Endothelial cell of umbilical vein (primary cell): ENCODE data around the gene ZDHHC13. TPM values are rescaled to one million over a fixed set of nuclear protein-coding genes. Genes with fewer than 3 reads are reported as not detected.

Source experiments
- BruUV-seq: library from RNA; stranded (reverse); fragments of 400-500 nt; replicated peaks from 2 replicates; lab custom pipeline; 2021; lab: Mats Ljungman, UMichigan
- CTCF ChIA-PET: fragments of 300-600, 350-600 bp; sonication (Branson Sonifier 250); formaldehyde crosslinking; loops from one replicate; lab custom pipeline; 2021; ENCODE audit warnings: antibody characterized with exemption, inconsistent platforms; lab: Charles Lee
- POLR2A ChIA-PET: fragments of 300-600, 350-600 bp; sonication (Branson Sonifier 250); formaldehyde crosslinking; loops from one replicate; lab custom pipeline; 2021; ENCODE audit warnings: antibody characterized with exemption, inconsistent platforms; lab: Charles Lee
- DNase-seq: peaks from one replicate; pipeline ENCODE4 v3.0.0-alpha.2; 2011; ENCODE audit warnings: low read depth, low spot score
- FAIRE-seq: peaks from 2 replicates; lab custom pipeline; 2011; peaks lifted over from hg19 to GRCh38; lab: Jason Lieb, UNC
- H2AFZ ChIP-seq: 2 replicates; pipeline ENCODE4 v1.6.0; 2012; ENCODE audit warnings: low read depth, low read length, control low read depth, inconsistent platforms
- H3K27ac ChIP-seq: 2 replicates; pipeline ENCODE4 v1.5.1; 2011; ENCODE audit warnings: low read depth, mild to moderate bottlenecking, control low read depth, low read length, moderate library complexity; ENCODE audit not compliant: insufficient read depth
- H3K27me3 ChIP-seq, 2 experiments: 2 replicates each; pipeline versions ENCODE4 v1.6.0 to v1.6.1; 2011; ENCODE audit warnings: low read length in 2 of 2, mixed read lengths in 1 of 2; ENCODE audit not compliant: control insufficient read depth in 2 of 2, insufficient read depth in 2 of 2
- H3K36me3 ChIP-seq, 2 experiments: 2 replicates in 1 of 2; 3 replicates in 1 of 2; pipeline ENCODE4 v1.5.1; 2011; ENCODE audit warnings: low read length in 2 of 2, mild to moderate bottlenecking in 1 of 2, moderate library complexity in 1 of 2; ENCODE audit not compliant: control insufficient read depth in 2 of 2, insufficient read depth in 2 of 2; ENCODE audit errors: extremely low read depth in 1 of 2
- H3K4me1 ChIP-seq: 3 replicates; pipeline ENCODE4 v1.5.1; 2011; ENCODE audit warnings: mild to moderate bottlenecking, low read length; ENCODE audit not compliant: control insufficient read depth, insufficient read depth; ENCODE audit errors: extremely low read depth
- H3K4me2 ChIP-seq: 2 replicates; pipeline ENCODE4 v1.6.1; 2011; ENCODE audit warnings: low read length, control low read depth, mixed read lengths; ENCODE audit not compliant: insufficient read depth
- H3K4me3 ChIP-seq, 3 experiments: fragments of 200-600 bp in 1 of 3; sonication (generic), shearing (Covaris generic) in 1 of 3; replicated peaks in 1 of 3; 2 replicates each; pipeline ENCODE4 v1.5.1; 2011 to 2016; ENCODE audit warnings: control low read depth in 3 of 3, low read length in 3 of 3, mild to moderate bottlenecking in 2 of 3, inconsistent platforms in 1 of 3, low read depth in 1 of 3, moderate library complexity in 1 of 3; ENCODE audit not compliant: insufficient read depth in 1 of 3
- H3K79me2 ChIP-seq: 2 replicates; pipeline ENCODE4 v1.6.0; 2012; ENCODE audit warnings: low read length, inconsistent platforms; ENCODE audit not compliant: control insufficient read depth, insufficient read depth
- H3K9ac ChIP-seq: replicated peaks from 2 replicates; pipeline ENCODE3; 2011; ENCODE audit warnings: low read length, control low read depth; ENCODE audit not compliant: insufficient read depth; ENCODE audit errors: extremely low read depth
- H3K9me1 ChIP-seq: replicated peaks from 3 replicates; pipeline ENCODE4 v1.6.0; 2011; ENCODE audit warnings: mild to moderate bottlenecking, low read length; ENCODE audit not compliant: control insufficient read depth, insufficient read depth; ENCODE audit errors: extremely low read depth
- H3K9me3 ChIP-seq: replicated peaks from 2 replicates; pipeline ENCODE4 v1.5.1; 2012; ENCODE audit warnings: low read length, inconsistent platforms; ENCODE audit not compliant: control insufficient read depth, insufficient read depth
- H4K20me1 ChIP-seq: replicated peaks from 2 replicates; pipeline ENCODE3; 2011; ENCODE audit warnings: mild to moderate bottlenecking, low read length; ENCODE audit not compliant: control insufficient read depth, insufficient read depth; ENCODE audit errors: extremely low read depth
- EZH2 ChIP-seq: IDR thresholded peaks from 2 replicates; pipeline ENCODE4 v1.6.1; 2012; ENCODE audit warnings: borderline replicate concordance, low read depth, mild to moderate bottlenecking, moderate library complexity, low read length, inconsistent platforms; ENCODE audit not compliant: severe bottlenecking
- FOS ChIP-seq: IDR thresholded peaks from 2 replicates; pipeline ENCODE4 v1.6.1; 2011; ENCODE audit warnings: mild to moderate bottlenecking, low read length, moderate library complexity, borderline replicate concordance; ENCODE audit not compliant: insufficient read depth
- GATA2 ChIP-seq: IDR thresholded peaks from 2 replicates; pipeline ENCODE4 v1.7.0; 2011; ENCODE audit warnings: low read depth, mild to moderate bottlenecking, moderate library complexity, mixed read lengths, low read length; ENCODE audit not compliant: insufficient read length, insufficient read depth
- JUN ChIP-seq: IDR thresholded peaks from 2 replicates; pipeline ENCODE4 v1.6.1; 2011; ENCODE audit warnings: borderline replicate concordance, low read depth; ENCODE audit not compliant: insufficient read length, insufficient read depth
- MAX ChIP-seq: IDR thresholded peaks from 2 replicates; pipeline ENCODE4 v1.6.1; 2011; ENCODE audit not compliant: insufficient read depth, insufficient read length
- MYC ChIP-seq: IDR thresholded peaks from one replicate; pipeline ENCODE4 v1.6.1; 2011; ENCODE audit warnings: mild to moderate bottlenecking, low read depth, low read length
- POLR2A ChIP-seq: IDR thresholded peaks from 2 replicates; pipeline ENCODE4 v1.6.1; 2012; ENCODE audit warnings: low read depth, mild to moderate bottlenecking, control low read depth, low read length
- POLR2AphosphoS5 ChIP-seq: IDR thresholded peaks from 2 replicates; pipeline ENCODE4 v1.6.1; 2012; ENCODE audit warnings: low read depth, mild to moderate bottlenecking, control low read depth, low read length, moderate library complexity; ENCODE audit not compliant: insufficient read depth
- dilution Hi-C: fragments of 300-500 bp; cut with MboI; formaldehyde crosslinking; loops from one replicate; pipeline ENCODE4 v1.15.0; 2019; ENCODE audit warnings: low sequenced_read_pairs; ENCODE audit not compliant: extremely low pct_ligation_motif_present
- intact Hi-C: fragments of 100-400 bp; cut with micrococcal nuclease; formaldehyde crosslinking; loops from one replicate; pipeline ENCODE4 v1.10.0; 2022
- polyA plus RNA-seq, 4 experiments: library from polyadenylated mRNA; depleted of rRNA in 3 of 4; stranded (reverse) in 3 of 4; unstranded in 1 of 4; fragments of >200 nt; gene quantifications; 2 replicates each; pipeline versions ENCODE4 v1.2.1 to v1.2.3, GENCODE V29; 2011 to 2012; ENCODE audit warnings: missing spikeins in 1 of 4
- total RNA-seq: library from RNA; stranded (reverse); gene quantifications from 2 replicates; pipeline ENCODE4 v1.2.3, GENCODE V29; 2021
- TF ChIP-seq, protein P1 (sequence below), 2 donors: IDR thresholded peaks; 1 replicate in 1 of 2; 2 replicates in 1 of 2; pipeline ENCODE4 v1.5.1; 2011; ENCODE audit warnings: low read length in 2 of 2, mild to moderate bottlenecking in 2 of 2, moderate library complexity in 2 of 2, control low read depth in 1 of 2, inconsistent platforms in 1 of 2, low read depth in 1 of 2; ENCODE audit not compliant: insufficient read depth in 1 of 2; ENCODE audit errors: extremely low read depth in 1 of 2

Gene ZDHHC13
- total and polyA plus RNA-seq, 2 donors (not counting 3 experiments of a cell fraction or from before 2014, with no cell fraction given) = 37.4 to 52.9 TPM

DNA sequence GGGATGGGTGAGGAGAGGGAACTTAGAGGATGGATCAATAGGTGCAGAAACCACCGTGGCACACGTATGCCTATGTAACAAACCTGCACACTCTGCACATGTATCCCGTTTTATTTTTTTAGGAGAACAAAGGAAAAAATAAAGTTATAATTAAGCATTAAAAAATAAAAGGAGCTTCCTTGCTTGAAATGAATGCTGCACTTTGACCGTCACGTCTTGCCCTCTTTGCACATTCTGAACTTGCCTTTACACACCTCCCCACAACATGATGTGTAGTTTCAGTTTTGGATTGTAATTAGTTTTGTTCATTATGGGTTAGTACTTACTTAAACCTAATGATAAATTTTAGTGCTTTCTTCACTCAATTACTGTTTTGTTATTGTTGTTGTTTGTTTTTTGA is 87.9 kb downstream of the ZDHHC13 start:
- Histone ChIP-seq H3K9ac (no peak overlapping the region), H3K9me3 (no peaks in the 10 kb centered on the region), H3K4me2 (no peak overlapping the region), H3K79me2 (no peaks in the 10 kb centered on the region), H3K27me3 (peaks cover 11 to 19% of the 10 kb centered on the region in 2 experiments), H3K4me1 (peaks cover 8% of the 10 kb centered on the region), H3K27ac (no peak overlapping the region), H4K20me1 (no peaks in the 10 kb centered on the region), H3K9me1 (no peaks in the 10 kb centered on the region), H3K36me3 (no peaks in the 10 kb centered on the region), H3K4me3 (no peak overlapping the region), H2AFZ (no peak overlapping the region)
- no TSS peak for BruUV-seq
- ChIA-PET CTCF (no interaction called here), POLR2A (no interaction called here)
- dilution Hi-C loops (no loop called here), intact Hi-C loops (no loop called here)
- DNase-seq (no peak), FAIRE-seq (no peak)
- TF ChIP-seq POLR2A (no peak), JUN (no peak)

GRCh38 chr11:19208181-19208580 is 91.2 kb downstream of the ZDHHC13 start:
- Histone ChIP-seq H3K27ac (no peak overlapping the region), H3K4me1 (no peaks in the 10 kb centered on the region), H3K9me1 (no peaks in the 10 kb centered on the region), H2AFZ (no peak overlapping the region), H3K79me2 (no peaks in the 10 kb centered on the region), H3K27me3 (peaks cover 11 to 21% of the 10 kb centered on the region in 2 experiments), H3K4me2 (no peak overlapping the region), H3K36me3 (no peaks in the 10 kb centered on the region), H3K4me3 (no peak overlapping the region), H3K9me3 (no peaks in the 10 kb centered on the region), H3K9ac (no peak overlapping the region), H4K20me1 (no peaks in the 10 kb centered on the region)
- FAIRE-seq = no peak
- CTCF ChIA-PET = interaction anchor here (1.6 kb wide), 1 partner anchor 19 kb away, joined by 3 read pairs; no protein-coding TSS in a partner anchor
- dilution Hi-C loops (no loop called here), intact Hi-C loops (no loop called here)
- no peak for DNase-seq
- no TSS peak for BruUV-seq
- no peak for TF ChIP-seq GATA2
- TF ChIP-seq POLR2A = no peak
- TF ChIP-seq EZH2 = no peak
- TF ChIP-seq, protein P1, sequence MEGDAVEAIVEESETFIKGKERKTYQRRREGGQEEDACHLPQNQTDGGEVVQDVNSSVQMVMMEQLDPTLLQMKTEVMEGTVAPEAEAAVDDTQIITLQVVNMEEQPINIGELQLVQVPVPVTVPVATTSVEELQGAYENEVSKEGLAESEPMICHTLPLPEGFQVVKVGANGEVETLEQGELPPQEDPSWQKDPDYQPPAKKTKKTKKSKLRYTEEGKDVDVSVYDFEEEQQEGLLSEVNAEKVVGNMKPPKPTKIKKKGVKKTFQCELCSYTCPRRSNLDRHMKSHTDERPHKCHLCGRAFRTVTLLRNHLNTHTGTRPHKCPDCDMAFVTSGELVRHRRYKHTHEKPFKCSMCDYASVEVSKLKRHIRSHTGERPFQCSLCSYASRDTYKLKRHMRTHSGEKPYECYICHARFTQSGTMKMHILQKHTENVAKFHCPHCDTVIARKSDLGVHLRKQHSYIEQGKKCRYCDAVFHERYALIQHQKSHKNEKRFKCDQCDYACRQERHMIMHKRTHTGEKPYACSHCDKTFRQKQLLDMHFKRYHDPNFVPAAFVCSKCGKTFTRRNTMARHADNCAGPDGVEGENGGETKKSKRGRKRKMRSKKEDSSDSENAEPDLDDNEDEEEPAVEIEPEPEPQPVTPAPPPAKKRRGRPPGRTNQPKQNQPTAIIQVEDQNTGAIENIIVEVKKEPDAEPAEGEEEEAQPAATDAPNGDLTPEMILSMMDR (IDR thresholded peaks at IDR 0.05; ENCODE audit: extremely low read depth in 1 of 2, insufficient read depth in 1 of 2, low read depth in 1 of 2, low read length in 2 of 2) = no peak
- no peak for TF ChIP-seq JUN
- TF ChIP-seq MAX = no peak
- no peak for TF ChIP-seq POLR2AphosphoS5
- no peak for TF ChIP-seq MYC
- no peak for TF ChIP-seq FOS
- POLR2A ChIA-PET = no interaction called here
